Measurements from ENCODE around the gene PKIB.

DNA sequence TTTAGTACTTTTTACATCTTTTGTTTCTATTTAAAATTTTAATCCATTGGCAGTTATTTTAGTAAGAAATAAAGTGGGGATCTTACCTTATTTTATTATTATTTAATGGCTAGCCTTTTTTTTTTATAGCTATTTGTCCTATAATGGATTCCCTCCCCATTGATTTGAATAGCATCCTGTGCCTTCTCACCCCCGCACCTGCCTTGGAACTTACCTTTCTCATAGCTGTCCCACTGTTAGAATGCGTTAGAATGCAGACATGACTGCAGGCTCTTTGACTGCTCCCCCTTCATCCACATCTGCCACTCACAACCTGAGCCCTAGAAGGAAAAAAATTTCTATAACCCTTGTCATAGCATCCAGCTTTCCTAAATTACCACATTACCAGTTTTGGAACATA lies 9.1 kb downstream of the PKIB start:
- TF ChIP-seq, protein P1, sequence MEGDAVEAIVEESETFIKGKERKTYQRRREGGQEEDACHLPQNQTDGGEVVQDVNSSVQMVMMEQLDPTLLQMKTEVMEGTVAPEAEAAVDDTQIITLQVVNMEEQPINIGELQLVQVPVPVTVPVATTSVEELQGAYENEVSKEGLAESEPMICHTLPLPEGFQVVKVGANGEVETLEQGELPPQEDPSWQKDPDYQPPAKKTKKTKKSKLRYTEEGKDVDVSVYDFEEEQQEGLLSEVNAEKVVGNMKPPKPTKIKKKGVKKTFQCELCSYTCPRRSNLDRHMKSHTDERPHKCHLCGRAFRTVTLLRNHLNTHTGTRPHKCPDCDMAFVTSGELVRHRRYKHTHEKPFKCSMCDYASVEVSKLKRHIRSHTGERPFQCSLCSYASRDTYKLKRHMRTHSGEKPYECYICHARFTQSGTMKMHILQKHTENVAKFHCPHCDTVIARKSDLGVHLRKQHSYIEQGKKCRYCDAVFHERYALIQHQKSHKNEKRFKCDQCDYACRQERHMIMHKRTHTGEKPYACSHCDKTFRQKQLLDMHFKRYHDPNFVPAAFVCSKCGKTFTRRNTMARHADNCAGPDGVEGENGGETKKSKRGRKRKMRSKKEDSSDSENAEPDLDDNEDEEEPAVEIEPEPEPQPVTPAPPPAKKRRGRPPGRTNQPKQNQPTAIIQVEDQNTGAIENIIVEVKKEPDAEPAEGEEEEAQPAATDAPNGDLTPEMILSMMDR (IDR thresholded peaks at IDR 0.05): no peak
- no peak for TF ChIP-seq POLR2A (IDR thresholded peaks at IDR 0.05)

Measured in esophagus squamous epithelium (tissue), 4 donors.